Raji (cell line): ENCODE data around the gene PEA15.
A peak's percentile ranks its signal among the peaks of the same experiment; 100 is the strongest.

Experiments
- POLR2A ChIP-seq: IDR thresholded peaks from 2 replicates; pipeline ENCODE4 v1.6.1; 2011; ENCODE audit warnings: low read depth, low read length, control low read depth; ENCODE audit not compliant: insufficient read depth

PEA15 gene

GRCh38 chr1:160205242-160206035 lies at the start of gene PEA15:
Gene PEA15, plus strand, starts transcription at chr1:160205384. Its CDS starts 6,161 bp downstream, at chr1:160211545.
- TF ChIP-seq POLR2A, result peak; percentile 56

GRCh38 chr1:160156361-160156760 lies 48.8 kb upstream of the PEA15 start:
- TF ChIP-seq POLR2A, result no peak

- TF ChIP-seq POLR2A, result no peak
These were observed 48.0 kb upstream of the PEA15 start for GRCh38 chr1:160157174-160157573.

- TF ChIP-seq POLR2A, result no peak
These were observed 47.2 kb upstream of the PEA15 start for GRCh38 chr1:160158031-160158430.

GRCh38 chr1:160158534-160158933 lies 46.6 kb upstream of the PEA15 start:
- TF ChIP-seq POLR2A, result no peak

- TF ChIP-seq POLR2A, result no peak
These were observed 45.3 kb upstream of the PEA15 start for GRCh38 chr1:160159846-160160245.

- no peak for TF ChIP-seq POLR2A
These were observed 43.0 kb upstream of the PEA15 start for GRCh38 chr1:160161965-160162705.

GRCh38 chr1:160162931-160163330 lies 42.3 kb upstream of the PEA15 start:
- no peak for TF ChIP-seq POLR2A

- no peak for TF ChIP-seq POLR2A
These were observed 41.6 kb upstream of the PEA15 start for GRCh38 chr1:160163615-160164014.

- no peak for TF ChIP-seq POLR2A
These were observed 41.1 kb upstream of the PEA15 start for GRCh38 chr1:160164121-160164520.

GRCh38 chr1:160166166-160166868 lies 38.9 kb upstream of the PEA15 start:
- TF ChIP-seq POLR2A, result no peak

GRCh38 chr1:160167056-160167455 lies 38.1 kb upstream of the PEA15 start:
- TF ChIP-seq POLR2A, result no peak

- TF ChIP-seq POLR2A, result no peak
These were observed 37.6 kb upstream of the PEA15 start for GRCh38 chr1:160167580-160167979.

GRCh38 chr1:160168016-160168415 lies 37.2 kb upstream of the PEA15 start:
- no peak for TF ChIP-seq POLR2A

- TF ChIP-seq POLR2A, result no peak
These were observed 36.4 kb upstream of the PEA15 start for GRCh38 chr1:160168609-160169369.

GRCh38 chr1:160169553-160170399 lies 35.4 kb upstream of the PEA15 start:
- TF ChIP-seq POLR2A, result no peak
